Activated CD8-positive, alpha-beta memory T cell treated with anti-CD3 and anti-CD28 coated beads for 36 hours (primary cell): ENCODE results near the gene SLC16A14. TPM values are rescaled to one million over a fixed set of nuclear protein-coding genes. Genes with fewer than 3 reads are reported as not detected.
"Not testable (repeated sequence)": the region's sequence is repeated elsewhere in the genome, so short reads cannot be mapped to it uniquely, and the experiment has no call there.

ENCODE experiments used
- CTCF ChIA-PET: fragments of 350-600 bp; sonication (Branson Sonifier 250); formaldehyde crosslinking; loops from one replicate; lab custom pipeline; 2021; ENCODE audit warnings: antibody characterized with exemption; lab: Charles Lee
- POLR2A ChIA-PET: fragments of 350-600 bp; sonication (Branson Sonifier 250); formaldehyde crosslinking; loops from one replicate; lab custom pipeline; 2021; ENCODE audit warnings: antibody characterized with exemption; lab: Charles Lee
- total RNA-seq, 2 experiments: library from RNA; stranded (reverse); gene quantifications; one replicate each; pipeline ENCODE4 v1.2.3, GENCODE V29; 2021

SLC16A14 gene
- total RNA-seq, result 1 to 10 TPM in 1 of 2 experiments, under 1 TPM in 1; 0.84 to 1.2 TPM

- ChIA-PET POLR2A (interaction anchor here (0.5 to 1.0 kb wide), 2 partner anchors 91 to 160 kb away, joined by 3 read pairs; no protein-coding TSS in a partner anchor), CTCF (interaction anchor here (1.7 to 3.3 kb wide), 2 partner anchors 12 to 91 kb away, joined by 8 to 11 read pairs; no protein-coding TSS in a partner anchor)
Measured at GRCh38 chr2:230068651-230069055, at the start of gene SLC16A14. SLC16A14 (minus strand) TSS chr2:230068924; CDS start chr2:230059352, 9,572 bp downstream.

- ChIA-PET POLR2A (no interaction called here), CTCF (no interaction called here)
Measured at GRCh38 chr2:230106771-230107170, 38.0 kb upstream of the SLC16A14 start.

- POLR2A ChIA-PET, CTCF ChIA-PET: not testable (repeated sequence)
Measured at GRCh38 chr2:230101967-230102366, 33.2 kb upstream of the SLC16A14 start.

GRCh38 chr2:230097841-230098240 lies 29.1 kb upstream of the SLC16A14 start:
- CTCF ChIA-PET, result no interaction called here
- POLR2A ChIA-PET, result no interaction called here

- ChIA-PET CTCF (no interaction called here), POLR2A (no interaction called here)
Measured at GRCh38 chr2:230097424-230097823, 28.7 kb upstream of the SLC16A14 start.

GRCh38 chr2:230090967-230091366 lies 22.2 kb upstream of the SLC16A14 start:
- CTCF ChIA-PET, result interaction anchor here (0.6 kb wide), 1 partner anchor 619 kb away, joined by 3 read pairs; no protein-coding TSS in a partner anchor
- POLR2A ChIA-PET, result interaction anchor here (0.5 kb wide), 1 partner anchor 42 kb away, joined by 10 read pairs; no protein-coding TSS in a partner anchor

- ChIA-PET CTCF (no interaction called here), POLR2A (no interaction called here)
Measured at GRCh38 chr2:230085201-230085600, 16.5 kb upstream of the SLC16A14 start.

- CTCF ChIA-PET, result no interaction called here
- POLR2A ChIA-PET, result no interaction called here
Measured at GRCh38 chr2:230077851-230078547, 9.3 kb upstream of the SLC16A14 start.

- CTCF ChIA-PET, result no interaction called here
- POLR2A ChIA-PET, result no interaction called here
Measured at GRCh38 chr2:230076819-230077218, 8.1 kb upstream of the SLC16A14 start.

GRCh38 chr2:230075988-230076631 lies 7.4 kb upstream of the SLC16A14 start:
- ChIA-PET CTCF (interaction anchor here (1.2 kb wide), 1 partner anchor 9 kb away, joined by 3 read pairs; no protein-coding TSS in a partner anchor), POLR2A (no interaction called here)

- ChIA-PET POLR2A (no interaction called here), CTCF (no interaction called here)
Measured at GRCh38 chr2:230071421-230071820, 2.7 kb upstream of the SLC16A14 start.

GRCh38 chr2:230069402-230069801 lies 678 bp upstream of the SLC16A14 start:
- CTCF ChIA-PET, result interaction anchor here (1.7 kb wide), 1 partner anchor 91 kb away, joined by 8 read pairs; no protein-coding TSS in a partner anchor

GRCh38 chr2:230068016-230068650 lies 591 bp downstream of the SLC16A14 start:
- ChIA-PET POLR2A (interaction anchor here (1.0 kb wide), 1 partner anchor 92 kb away, joined by 3 read pairs; no protein-coding TSS in a partner anchor), CTCF (interaction anchor here (0.7 to 3.3 kb wide), 5 partner anchors 9 to 310 kb away, joined by 3 to 11 read pairs (median 4); no protein-coding TSS in a partner anchor)

More at GRCh38 chr2:230069402-230069801, 678 bp upstream of the SLC16A14 start:
- POLR2A ChIA-PET, result interaction anchor here (1.0 kb wide), 1 partner anchor 90 kb away, joined by 3 read pairs; no protein-coding TSS in a partner anchor

GRCh38 chr2:230060672-230061293 lies 7.9 kb downstream of the SLC16A14 start:
- CTCF ChIA-PET, result no interaction called here
- POLR2A ChIA-PET, result no interaction called here

GRCh38 chr2:230053753-230054478 lies 14.8 kb downstream of the SLC16A14 start:
- ChIA-PET POLR2A (no interaction called here), CTCF (no interaction called here)

- ChIA-PET POLR2A (no interaction called here), CTCF (interaction anchor here (0.7 kb wide), 1 partner anchor 93 kb away, joined by 3 read pairs; no protein-coding TSS in a partner anchor)
Measured at GRCh38 chr2:230052299-230052698, 16.4 kb downstream of the SLC16A14 start.

- CTCF ChIA-PET, result no interaction called here
- POLR2A ChIA-PET, result no interaction called here
Measured at GRCh38 chr2:230050136-230050535, 18.6 kb downstream of the SLC16A14 start.

GRCh38 chr2:230048010-230048671 lies 20.6 kb downstream of the SLC16A14 start:
- POLR2A ChIA-PET, result no interaction called here
- CTCF ChIA-PET, result interaction anchor here (0.5 to 0.6 kb wide), 2 partner anchors 112 to 1156 kb away, joined by 3 to 5 read pairs; no protein-coding TSS in a partner anchor
